Smooth muscle cell (in vitro differentiated cells): ENCODE measurements around the gene RELT. TPM values are rescaled to one million over a fixed set of nuclear protein-coding genes. Genes with fewer than 3 reads are reported as not detected.

ENCODE experiments used
- DNase-seq: peaks from one replicate; lab custom pipeline; 2025; ENCODE audit not compliant: unreplicated experiment; lab: John Stamatoyannopoulos, UW
- H2AFZ ChIP-seq: fragments of 200-600 bp; sonication (generic); 2 replicates; pipeline ENCODE4 v1.6.0; 2016; ENCODE audit warnings: antibody characterized with exemption, low read depth, mild to moderate bottlenecking
- H3F3A ChIP-seq: fragments of 200-600 bp; sonication (generic); 2 replicates; pipeline ENCODE4 v1.6.0; 2017; ENCODE audit warnings: antibody characterized with exemption, low read depth
- H3K27ac ChIP-seq: fragments of 200-600 bp; sonication (generic); 2 replicates; pipeline ENCODE4 v1.5.1; 2016; ENCODE audit warnings: low read depth, mild to moderate bottlenecking
- H3K27me3 ChIP-seq: fragments of 200-600 bp; sonication (generic); 2 replicates; pipeline ENCODE4 v1.6.1; 2016; ENCODE audit warnings: low read depth, mild to moderate bottlenecking
- H3K36me3 ChIP-seq: fragments of 200-600 bp; sonication (generic); 2 replicates; pipeline ENCODE4 v1.5.1; 2016; ENCODE audit warnings: low read depth
- H3K4me1 ChIP-seq: fragments of 200-600 bp; sonication (generic); 2 replicates; pipeline ENCODE4 v1.5.1; 2016; ENCODE audit warnings: low read depth
- H3K4me2 ChIP-seq: fragments of 200-600 bp; sonication (generic); 2 replicates; pipeline ENCODE4 v1.6.0; 2016; ENCODE audit warnings: mild to moderate bottlenecking
- H3K4me3 ChIP-seq: fragments of 200-600 bp; sonication (generic); 2 replicates; pipeline ENCODE4 v1.5.1; 2016; ENCODE audit warnings: mild to moderate bottlenecking
- H3K79me2 ChIP-seq: fragments of 200-600 bp; sonication (generic); 2 replicates; pipeline ENCODE4 v1.6.0; 2016; ENCODE audit warnings: low read depth, mild to moderate bottlenecking
- H3K9ac ChIP-seq: fragments of 200-600 bp; sonication (generic); 2 replicates; pipeline ENCODE4 v1.6.0; 2016; ENCODE audit warnings: low read depth
- H3K9me3 ChIP-seq: fragments of 200-600 bp; sonication (generic); replicated peaks from 2 replicates; pipeline ENCODE4 v1.5.1; 2016; ENCODE audit warnings: low read depth
- H4K20me1 ChIP-seq: fragments of 200-600 bp; sonication (generic); 2 replicates; pipeline ENCODE4 v1.6.0; 2016; ENCODE audit warnings: low read depth
- CTCF ChIP-seq: fragments of 200-600 bp; sonication (generic); IDR thresholded peaks from 2 replicates; pipeline ENCODE4 v1.5.1; 2017; ENCODE audit warnings: borderline replicate concordance, mild to moderate bottlenecking, antibody characterized with exemption; ENCODE audit not compliant: insufficient read depth, poor library complexity, severe bottlenecking
- WGBS: methylation state at CpG from one replicate; pipeline ENCODE4 v1.1.7; 2016; ENCODE audit warnings: low lambda C conversion rate; 5-methylcytosine and 5-hydroxymethylcytosine counted together
- polyA plus RNA-seq: library from polyadenylated mRNA; unstranded; fragments of >200 nt; fragmentation: Nextera tagmentation; extraction: Ambion mirVana; gene quantifications from 2 replicates; pipeline ENCODE4 v1.2.1, GENCODE V29; 2016
- total RNA-seq: library from RNA; depleted of rRNA; stranded (reverse); fragments of >200 nt; gene quantifications from 2 replicates; pipeline ENCODE4 v1.2.3, GENCODE V29; 2014

Gene RELT
- total and polyA plus RNA-seq, 2 experiments from 2014 or later: 4.3 to 5.5 TPM

DNA sequence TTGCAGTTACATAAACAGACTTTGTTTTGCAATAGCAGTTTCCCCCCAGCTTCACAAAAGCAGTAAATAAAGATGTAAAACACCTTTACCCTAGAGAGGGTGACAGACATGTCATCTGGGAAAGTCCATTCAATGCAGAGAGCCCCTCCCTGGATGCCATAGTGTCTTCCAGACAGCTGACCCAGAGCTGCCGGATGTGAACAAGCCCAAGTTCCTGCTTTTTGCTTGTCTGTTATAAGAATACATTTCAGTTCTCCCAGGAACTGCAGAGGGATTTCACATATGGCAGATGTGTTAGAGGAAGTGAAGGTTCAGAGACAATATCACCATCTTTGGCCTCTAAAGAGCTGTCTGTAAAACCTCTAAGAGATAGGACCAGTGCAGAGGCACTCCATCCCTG is 48.9 kb downstream of the RELT start:
- Histone ChIP-seq H3K4me3 (no peak overlapping the region), H3K36me3 (no peaks in the 10 kb centered on the region), H3K79me2 (no peaks in the 10 kb centered on the region), H2AFZ (no peak overlapping the region), H3K4me2 (no peak overlapping the region), H3K27ac (no peak overlapping the region), H3K9ac (no peak overlapping the region), H4K20me1 (peaks cover 34% of the 10 kb centered on the region), H3F3A (peaks cover 2% of the 10 kb centered on the region), H3K9me3 (no peaks in the 10 kb centered on the region), H3K27me3 (no peaks in the 10 kb centered on the region), H3K4me1 (peaks cover 4% of the 10 kb centered on the region)
- WGBS: 83% methylated on average over 1 of the region's 1 CpG
- no peak for TF ChIP-seq CTCF
- no peak for DNase-seq

GRCh38 chr11:73426219-73426850 is 50.1 kb downstream of the RELT start:
- H3K9me3 ChIP-seq: no peaks in the 10 kb centered on the region
- H3K27me3 ChIP-seq: no peaks in the 10 kb centered on the region
- H4K20me1 ChIP-seq: peaks cover 34% of the 10 kb centered on the region
- no peak for TF ChIP-seq CTCF
- peaks cover 4% of the 10 kb centered on the region for H3K4me1 ChIP-seq
- H3K4me2 ChIP-seq: peak overlapping the region; percentile 42
- no peak overlapping the region for H3K4me3 ChIP-seq
- H3K27ac ChIP-seq: peak overlapping the region; percentile 35
- H3F3A ChIP-seq: peaks cover 2% of the 10 kb centered on the region
- no peaks in the 10 kb centered on the region for H3K79me2 ChIP-seq
- H3K9ac ChIP-seq: no peak overlapping the region
- 84% methylated on average over 2 of the region's 2 CpGs for WGBS
- H2AFZ ChIP-seq: no peak overlapping the region
- DNase-seq: no peak
- no peaks in the 10 kb centered on the region for H3K36me3 ChIP-seq

GRCh38 chr11:73428227-73428626 is 52.0 kb downstream of the RELT start:
- Histone ChIP-seq H3K79me2 (peaks cover 5% of the 10 kb centered on the region), H4K20me1 (peaks cover 27% of the 10 kb centered on the region), H3K27ac (peak overlapping the region; percentile 72), H3K36me3 (no peaks in the 10 kb centered on the region), H3K4me3 (no peak overlapping the region), H3K4me1 (peaks cover 4% of the 10 kb centered on the region), H3K9me3 (no peaks in the 10 kb centered on the region), H3K4me2 (no peak overlapping the region), H2AFZ (no peak overlapping the region), H3K27me3 (no peaks in the 10 kb centered on the region), H3F3A (peaks cover 2% of the 10 kb centered on the region), H3K9ac (no peak overlapping the region)
- DNase-seq: no peak
- TF ChIP-seq CTCF: no peak

GRCh38 chr11:73428699-73429098 is 52.5 kb downstream of the RELT start:
- H3K9ac ChIP-seq: no peak overlapping the region
- H3F3A ChIP-seq: peaks cover 2% of the 10 kb centered on the region
- no peaks in the 10 kb centered on the region for H3K36me3 ChIP-seq
- H3K79me2 ChIP-seq: peaks cover 5% of the 10 kb centered on the region
- no peak overlapping the region for H3K4me3 ChIP-seq
- peaks cover 4% of the 10 kb centered on the region for H3K4me1 ChIP-seq
- peaks cover 23% of the 10 kb centered on the region for H4K20me1 ChIP-seq
- H2AFZ ChIP-seq: no peak overlapping the region
- H3K27ac ChIP-seq: peak overlapping the region; percentile 72
- no peak overlapping the region for H3K4me2 ChIP-seq
- no peaks in the 10 kb centered on the region for H3K9me3 ChIP-seq
- TF ChIP-seq CTCF: no peak
- no peaks in the 10 kb centered on the region for H3K27me3 ChIP-seq
- no peak for DNase-seq
